Endometrial microvascular endothelial cells (primary cell): ENCODE results near the gene DIP2C. TPM values are rescaled to one million over a fixed set of nuclear protein-coding genes. Genes with fewer than 3 reads are reported as not detected.
"Not testable (repeated sequence)": the region's sequence is repeated elsewhere in the genome, so short reads cannot be mapped to it uniquely, and the experiment has no call there.

Experiments
- in situ Hi-C: cut with HindIII; loops from 2 replicates; pipeline ENCODE4 v1.10.0; 2017; ENCODE audit warnings: low sequenced_read_pairs, low pct_unique_long_range_greater_than_20kb; ENCODE audit errors: inconsistent ontology term
- total RNA-seq: library from RNA; depleted of rRNA; stranded (reverse); fragments of >200 nt; gene quantifications from one replicate; pipeline ENCODE4 v1.2.3, GENCODE V29; 2015; ENCODE audit errors: inconsistent ontology term

The DIP2C gene
- total RNA-seq, 1 donor from 2014 or later: 3.2 TPM

- in situ Hi-C loops: no loop called here
Observed at GRCh38 chr10:621513-621912, 68.0 kb downstream of the DIP2C start.

DNA sequence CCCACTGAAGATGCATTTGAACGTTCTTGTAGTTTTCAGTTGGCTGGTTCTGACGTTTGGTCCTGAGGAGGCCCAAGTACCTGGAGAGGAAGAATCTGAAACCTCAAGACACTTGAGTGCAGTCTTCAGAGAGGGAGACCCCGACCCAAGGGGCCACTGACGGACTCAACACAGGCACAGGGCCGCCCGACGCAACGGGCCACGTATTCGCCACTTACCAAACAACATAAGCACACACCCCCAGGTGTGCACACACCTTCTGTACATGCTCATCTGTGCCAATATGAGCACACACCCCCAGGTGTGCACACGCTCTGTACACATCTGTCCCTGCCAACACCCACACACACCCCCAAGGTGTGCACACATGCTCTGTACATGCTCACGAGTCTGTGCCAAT lies 68.5 kb downstream of the DIP2C start:
- in situ Hi-C loops: no loop called here

- in situ Hi-C loops: no loop called here
Observed at GRCh38 chr10:620417-620816, 69.1 kb downstream of the DIP2C start.

GRCh38 chr10:619710-620109 lies 69.8 kb downstream of the DIP2C start:
- in situ Hi-C loops: no loop called here

DNA sequence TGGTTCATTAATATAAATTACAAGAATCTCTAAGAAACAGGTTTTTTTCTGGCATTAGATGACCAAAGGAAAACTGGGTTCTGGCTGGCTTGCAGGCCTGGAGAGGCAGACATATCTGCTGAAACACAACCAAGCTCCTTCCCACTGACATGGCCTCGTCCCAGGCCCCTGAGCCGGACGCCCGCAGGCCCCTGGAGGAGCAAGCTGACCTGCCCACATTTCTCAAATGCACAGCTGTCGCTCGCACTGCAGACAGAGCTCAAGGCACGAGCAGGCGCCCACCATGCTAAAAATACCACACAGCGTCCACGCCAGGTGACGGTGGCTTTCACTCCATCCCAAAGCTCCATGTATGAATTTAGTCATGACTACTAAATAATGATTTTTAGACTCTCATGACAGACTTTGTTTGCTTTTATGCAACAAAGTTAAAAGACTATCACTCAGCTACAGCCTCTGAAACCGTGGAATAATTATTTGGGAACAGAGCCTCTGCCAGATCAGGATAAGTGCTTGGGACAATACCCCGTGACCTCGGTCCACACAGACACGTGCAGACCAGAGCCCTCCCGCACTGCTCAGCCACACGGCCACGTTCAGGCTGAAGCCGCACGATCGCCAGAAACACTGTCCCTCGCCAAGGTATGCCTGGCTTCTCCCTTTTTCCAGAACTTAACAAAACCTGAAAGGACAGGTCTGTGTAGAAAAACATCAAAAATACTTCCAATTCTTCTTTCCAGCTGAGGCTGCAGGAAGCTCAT lies 71.1 kb downstream of the DIP2C start:
- in situ Hi-C loops: no loop called here

DNA sequence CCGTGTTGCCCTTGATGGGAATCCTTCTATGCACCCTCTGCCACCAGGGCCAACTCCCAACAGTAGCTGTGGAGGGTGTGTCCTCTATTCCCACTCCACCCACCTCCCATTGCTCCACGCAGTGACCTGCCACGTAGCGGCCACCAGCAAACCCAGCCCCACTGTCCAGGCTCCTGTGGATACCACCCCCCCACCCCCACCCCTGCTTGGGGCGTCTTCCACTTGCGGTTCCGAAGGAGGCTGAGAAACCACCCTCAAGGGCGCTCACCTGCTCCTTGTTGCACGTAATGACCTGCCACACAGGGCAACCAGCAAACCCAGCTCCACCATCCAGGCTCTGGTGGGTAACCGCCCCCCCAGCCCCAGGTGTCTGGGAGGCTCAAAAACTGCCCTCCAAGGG lies 72.0 kb downstream of the DIP2C start:
- in situ Hi-C loops: no loop called here

GRCh38 chr10:615583-616152 lies 73.8 kb downstream of the DIP2C start:
- in situ Hi-C loops: no loop called here

GRCh38 chr10:614790-615582 lies 74.5 kb downstream of the DIP2C start:
- in situ Hi-C loops: no loop called here

DNA sequence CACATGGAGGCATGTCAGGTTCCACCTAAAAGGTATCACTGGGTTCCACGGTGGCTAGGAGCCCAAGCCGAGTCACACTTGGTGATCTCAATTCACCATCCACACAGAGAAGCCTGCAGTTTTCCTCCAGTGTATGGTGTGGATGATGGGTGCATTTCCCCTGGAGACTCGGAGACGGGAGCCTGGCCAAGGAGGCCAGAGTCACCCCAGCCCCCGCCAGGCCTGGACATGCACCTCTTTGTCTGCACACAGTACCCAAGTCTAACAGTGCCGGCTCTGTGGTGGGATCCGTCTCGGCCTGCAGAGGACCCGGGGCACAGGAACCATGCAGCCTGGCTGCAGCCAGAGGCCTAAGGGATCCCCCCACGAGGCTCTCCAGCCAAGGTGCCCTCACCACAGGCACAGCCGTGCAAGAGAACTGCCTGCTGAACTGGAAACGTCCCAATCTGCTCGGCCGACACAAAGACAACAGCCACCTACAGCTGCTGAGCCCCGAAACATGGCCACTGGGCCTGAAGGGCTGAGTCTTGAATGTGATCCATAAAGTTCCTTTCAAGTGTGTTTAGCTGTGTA lies 75.2 kb downstream of the DIP2C start:
- in situ Hi-C loops: no loop called here

- in situ Hi-C loops: no loop called here
Observed at GRCh38 chr10:613271-614138, 76.0 kb downstream of the DIP2C start.

GRCh38 chr10:612696-613095 lies 76.8 kb downstream of the DIP2C start:
- in situ Hi-C loops: no loop called here

- in situ Hi-C loops: not testable (repeated sequence)
Observed at GRCh38 chr10:610642-611305, 78.7 kb downstream of the DIP2C start.

GRCh38 chr10:609868-610545 lies 79.5 kb downstream of the DIP2C start:
- in situ Hi-C loops: no loop called here

GRCh38 chr10:609262-609658 lies 80.2 kb downstream of the DIP2C start:
- in situ Hi-C loops: no loop called here

- in situ Hi-C loops: no loop called here
Observed at GRCh38 chr10:608331-609261, 80.9 kb downstream of the DIP2C start.

- in situ Hi-C loops: no loop called here
Observed at GRCh38 chr10:607545-608185, 81.8 kb downstream of the DIP2C start.
